Brain pericyte (primary cell): ENCODE results near the gene BMP3.
"Not testable (repeated sequence)": the region's sequence is repeated elsewhere in the genome, so short reads cannot be mapped to it uniquely, and the experiment has no call there.

Experiments used
- DNase-seq: peaks from one replicate; pipeline ENCODE4 v3.0.0-alpha.2; 2012; ENCODE audit warnings: low read depth, low spot score

The BMP3 gene, protein sequence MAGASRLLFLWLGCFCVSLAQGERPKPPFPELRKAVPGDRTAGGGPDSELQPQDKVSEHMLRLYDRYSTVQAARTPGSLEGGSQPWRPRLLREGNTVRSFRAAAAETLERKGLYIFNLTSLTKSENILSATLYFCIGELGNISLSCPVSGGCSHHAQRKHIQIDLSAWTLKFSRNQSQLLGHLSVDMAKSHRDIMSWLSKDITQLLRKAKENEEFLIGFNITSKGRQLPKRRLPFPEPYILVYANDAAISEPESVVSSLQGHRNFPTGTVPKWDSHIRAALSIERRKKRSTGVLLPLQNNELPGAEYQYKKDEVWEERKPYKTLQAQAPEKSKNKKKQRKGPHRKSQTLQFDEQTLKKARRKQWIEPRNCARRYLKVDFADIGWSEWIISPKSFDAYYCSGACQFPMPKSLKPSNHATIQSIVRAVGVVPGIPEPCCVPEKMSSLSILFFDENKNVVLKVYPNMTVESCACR

DNA sequence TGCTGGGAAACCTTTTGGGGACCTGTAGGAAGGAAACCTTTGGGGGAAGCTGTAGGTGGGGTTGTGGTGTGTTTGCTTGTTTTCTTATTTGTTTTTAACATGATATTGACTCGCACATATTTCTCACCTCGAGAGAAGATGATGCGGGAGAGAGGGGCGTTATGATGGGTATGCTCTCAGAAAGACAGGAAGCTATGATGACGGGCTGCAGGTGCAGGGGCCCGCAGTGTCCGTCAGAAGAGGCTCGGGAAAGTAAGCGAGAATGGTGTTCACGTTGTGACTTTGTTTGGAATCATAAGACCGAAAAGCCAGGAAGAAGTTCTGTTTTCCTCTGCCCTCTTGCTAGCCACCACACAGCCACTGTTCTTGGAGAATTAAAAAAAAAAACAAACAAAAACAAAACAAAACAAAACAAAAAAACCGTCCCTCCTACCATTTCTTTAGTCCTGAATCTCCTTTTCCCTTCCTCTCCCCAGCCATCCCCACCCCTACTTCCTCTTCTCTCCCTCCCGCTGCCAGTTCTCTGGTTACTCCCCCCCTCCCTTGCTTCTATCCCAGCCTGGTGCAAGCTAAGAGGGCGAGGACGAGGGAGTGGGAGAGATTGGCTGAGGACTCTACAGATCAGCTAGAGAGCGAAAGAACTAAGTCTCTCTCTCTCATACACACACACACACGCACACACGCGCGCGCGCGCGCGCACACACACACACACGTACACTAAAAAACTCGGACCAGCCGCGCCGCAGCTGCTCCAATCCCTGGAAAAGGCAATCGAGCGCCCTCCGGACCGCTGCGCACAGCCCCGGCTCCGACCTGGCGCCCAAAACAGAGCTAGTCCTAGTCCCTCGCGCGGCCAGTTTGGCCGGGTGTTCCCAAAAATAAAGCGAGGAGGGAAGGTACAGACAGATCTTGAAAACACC is at the start of gene BMP3:
BMP3 (plus strand) TSS at position 648 of the 920 bp plus-strand sequence. CDS start 577 bp downstream, outside the sequence.
- DNase-seq = no peak

GRCh38 chr4:80986011-80986410 is 44.5 kb upstream of the BMP3 start:
- DNase-seq = no peak

DNA sequence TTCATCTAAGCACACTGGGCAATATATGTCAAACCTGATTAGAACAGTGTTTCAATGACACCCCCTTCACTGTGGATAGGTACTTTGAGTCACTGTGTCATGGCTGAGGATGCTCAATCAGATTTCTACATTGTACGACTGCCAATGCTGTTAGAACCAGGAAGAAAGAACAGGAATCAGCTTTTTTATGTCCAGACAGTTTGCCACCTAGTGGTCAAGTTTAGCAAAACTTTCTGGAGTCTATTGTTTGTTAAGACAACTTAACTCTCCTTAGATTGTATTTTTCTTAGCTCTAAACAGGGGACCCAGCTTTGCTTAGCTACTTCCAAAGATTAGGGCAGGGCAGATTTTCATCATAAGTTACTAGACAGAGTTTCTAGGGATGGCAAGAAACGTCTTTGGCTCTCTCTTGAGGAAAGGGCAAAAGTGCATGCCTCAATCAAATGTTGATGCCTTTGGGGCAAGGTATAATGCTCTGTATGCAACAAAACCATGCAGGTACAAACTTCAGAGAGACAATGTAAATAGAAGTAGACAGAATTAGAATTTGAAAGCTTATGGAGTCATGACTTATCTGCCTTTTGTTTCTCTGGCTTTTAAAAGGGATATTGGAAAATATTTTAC is 40.5 kb upstream of the BMP3 start:
- DNase-seq = peak; percentile 18

DNA sequence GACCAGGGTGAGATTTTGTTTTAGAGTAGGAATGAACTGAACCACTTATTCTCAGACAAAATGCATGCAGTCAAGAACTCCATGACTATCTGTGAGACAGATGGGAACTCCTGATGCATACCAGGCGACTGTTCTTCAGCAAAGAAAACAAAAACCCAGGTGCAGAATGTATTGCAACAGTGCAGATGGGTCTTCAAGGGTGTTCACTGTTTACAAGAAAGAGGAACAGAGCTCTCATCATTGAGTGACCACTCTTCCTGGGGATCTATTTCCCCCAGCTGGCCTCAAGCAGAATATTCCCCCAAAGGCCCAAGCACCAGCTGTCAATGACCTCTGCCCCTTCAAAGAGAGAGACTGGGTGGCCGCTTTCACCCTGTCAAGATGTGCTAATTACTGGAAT is 39.7 kb upstream of the BMP3 start:
- no peak for DNase-seq

GRCh38 chr4:80999943-81000342 is 30.6 kb upstream of the BMP3 start:
- no peak for DNase-seq

DNA sequence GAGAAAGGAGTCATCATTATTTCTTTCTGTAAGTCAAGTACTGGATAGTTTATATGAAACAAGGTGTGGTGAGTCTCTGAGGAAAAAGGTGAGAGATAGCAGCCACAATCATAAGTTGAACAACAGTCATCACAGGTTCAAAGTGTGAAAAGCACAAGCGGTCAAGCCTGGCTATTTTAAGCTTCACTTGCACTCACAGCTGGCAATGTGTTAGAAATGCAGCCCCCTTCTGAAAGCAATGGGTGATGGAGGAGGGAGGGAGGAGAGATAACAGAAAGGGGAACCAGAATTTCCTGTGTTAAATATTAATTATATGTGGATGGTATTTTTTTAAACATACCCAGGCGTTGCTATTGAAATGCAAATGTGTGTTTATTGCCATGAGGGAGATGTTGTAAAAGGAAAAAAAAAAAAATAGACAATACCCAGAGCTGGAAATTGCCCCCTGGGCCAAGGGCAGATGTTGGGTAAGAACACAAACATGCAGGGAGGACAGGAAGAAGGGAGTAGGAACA is 26.9 kb upstream of the BMP3 start:
- no peak for DNase-seq

DNA sequence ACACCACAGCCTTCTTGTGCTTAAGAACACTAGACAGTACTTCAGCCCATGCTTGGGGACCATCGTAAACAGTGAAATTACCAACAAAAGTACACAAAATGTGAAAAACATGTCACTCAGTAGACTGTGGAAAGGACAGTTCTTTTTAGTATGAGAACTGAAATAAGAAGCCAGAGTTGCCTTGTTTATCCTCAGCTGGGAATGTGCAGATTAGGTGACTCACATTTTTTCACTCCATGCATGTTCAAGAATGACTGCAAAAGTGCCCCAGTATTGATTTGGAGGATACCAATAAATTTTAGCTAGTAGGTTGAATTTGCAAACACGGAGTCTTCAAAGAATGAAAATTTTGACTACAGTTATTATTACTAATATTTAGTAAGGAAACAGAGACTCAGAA is 23.1 kb upstream of the BMP3 start:
- DNase-seq = no peak

GRCh38 chr4:81016566-81016965 is 13.9 kb upstream of the BMP3 start:
- DNase-seq = not testable (repeated sequence)

DNA sequence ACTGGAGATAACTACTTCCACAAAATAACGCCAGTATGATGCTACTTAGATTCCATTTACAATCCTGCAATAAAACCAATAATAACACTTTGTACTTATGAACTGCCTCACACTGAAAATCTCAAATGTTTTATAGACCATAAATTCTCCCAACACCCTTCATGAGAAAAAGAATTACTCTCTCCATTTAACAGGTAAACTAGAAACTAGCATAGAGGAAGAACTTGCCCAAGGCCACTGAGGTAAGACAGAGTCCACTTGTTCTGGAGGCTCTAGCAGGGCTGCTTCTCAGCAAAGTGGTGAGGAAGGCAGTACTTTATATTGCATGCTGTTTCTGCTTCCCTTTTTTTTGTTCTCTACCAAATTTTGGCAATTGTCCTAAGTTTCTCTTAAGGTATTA is 11.5 kb upstream of the BMP3 start:
- DNase-seq = no peak

DNA sequence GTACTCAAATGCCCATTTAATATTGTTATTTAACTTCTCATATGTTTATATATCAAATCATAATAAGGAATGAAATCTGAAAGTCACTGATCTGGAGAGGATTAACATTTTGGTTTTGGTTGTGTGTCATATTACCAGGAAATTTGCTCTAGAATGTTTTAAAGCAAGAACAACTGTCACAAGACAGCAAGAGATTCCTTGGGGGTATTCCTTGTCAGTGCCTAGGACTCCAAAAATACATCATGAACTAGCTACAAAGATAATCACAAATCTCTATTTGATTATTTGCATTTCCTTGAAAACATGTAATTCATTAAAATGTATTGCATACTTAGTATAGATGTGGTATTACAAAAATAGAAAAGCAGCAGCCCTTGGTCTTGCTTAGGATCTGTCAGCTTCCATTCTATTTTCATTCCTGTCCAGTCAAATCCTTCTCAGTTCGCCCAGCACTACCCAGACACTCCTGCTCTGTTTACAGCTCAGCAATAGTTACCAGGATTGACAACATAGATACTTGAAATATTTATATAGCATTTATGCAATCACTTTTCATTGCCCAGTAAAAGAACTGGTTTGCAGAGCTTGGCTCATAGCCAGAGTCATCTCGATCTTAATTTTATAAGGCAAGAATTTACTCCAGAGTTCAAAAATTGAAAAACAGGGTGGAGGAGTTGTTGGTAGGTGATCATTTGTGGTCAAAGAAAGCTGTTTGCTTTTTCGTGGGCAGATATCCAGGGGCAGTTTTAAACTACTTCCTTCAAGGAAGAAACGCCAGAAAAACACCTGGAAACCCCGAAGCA is 9.2 kb upstream of the BMP3 start:
- no peak for DNase-seq

DNA sequence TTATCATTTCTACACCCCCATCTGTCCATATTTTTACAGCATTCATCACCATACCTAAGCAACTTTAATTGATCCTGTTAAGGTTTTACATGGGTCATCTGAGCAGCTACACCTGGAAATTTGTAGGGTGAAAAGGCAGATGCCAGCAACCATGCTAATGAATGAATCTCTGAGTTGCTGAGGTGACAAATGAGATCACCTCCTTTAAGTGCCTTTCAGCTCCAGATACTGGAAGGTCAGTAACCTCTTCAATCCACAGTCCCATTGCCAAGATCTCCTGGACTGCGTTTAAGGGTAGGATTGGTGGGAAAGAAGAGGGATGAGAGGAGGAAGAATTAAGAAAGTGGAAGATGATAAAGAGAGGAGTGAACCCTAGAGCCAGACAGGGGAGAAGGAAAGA is 8.5 kb upstream of the BMP3 start:
- DNase-seq = no peak

GRCh38 chr4:81023484-81023883 is 7.0 kb upstream of the BMP3 start:
- DNase-seq = no peak

DNA sequence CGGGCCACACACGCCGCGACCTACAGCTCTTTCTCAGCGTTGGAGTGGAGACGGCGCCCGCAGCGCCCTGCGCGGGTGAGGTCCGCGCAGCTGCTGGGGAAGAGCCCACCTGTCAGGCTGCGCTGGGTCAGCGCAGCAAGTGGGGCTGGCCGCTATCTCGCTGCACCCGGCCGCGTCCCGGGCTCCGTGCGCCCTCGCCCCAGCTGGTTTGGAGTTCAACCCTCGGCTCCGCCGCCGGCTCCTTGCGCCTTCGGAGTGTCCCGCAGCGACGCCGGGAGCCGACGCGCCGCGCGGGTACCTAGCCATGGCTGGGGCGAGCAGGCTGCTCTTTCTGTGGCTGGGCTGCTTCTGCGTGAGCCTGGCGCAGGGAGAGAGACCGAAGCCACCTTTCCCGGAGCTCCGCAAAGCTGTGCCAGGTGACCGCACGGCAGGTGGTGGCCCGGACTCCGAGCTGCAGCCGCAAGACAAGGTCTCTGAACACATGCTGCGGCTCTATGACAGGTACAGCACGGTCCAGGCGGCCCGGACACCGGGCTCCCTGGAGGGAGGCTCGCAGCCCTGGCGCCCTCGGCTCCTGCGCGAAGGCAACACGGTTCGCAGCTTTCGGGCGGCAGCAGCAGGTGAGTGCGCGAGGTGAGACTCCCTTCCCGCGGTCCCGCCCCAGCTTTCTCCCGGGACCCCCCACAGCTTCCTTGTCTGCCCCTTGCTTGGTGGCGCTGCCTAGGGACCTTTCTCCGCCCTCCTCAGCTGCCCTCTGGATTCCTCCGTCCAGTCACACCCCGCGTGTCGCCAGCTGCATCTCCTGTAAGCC is 678 bp downstream of the BMP3 start:
- no peak for DNase-seq

DNA sequence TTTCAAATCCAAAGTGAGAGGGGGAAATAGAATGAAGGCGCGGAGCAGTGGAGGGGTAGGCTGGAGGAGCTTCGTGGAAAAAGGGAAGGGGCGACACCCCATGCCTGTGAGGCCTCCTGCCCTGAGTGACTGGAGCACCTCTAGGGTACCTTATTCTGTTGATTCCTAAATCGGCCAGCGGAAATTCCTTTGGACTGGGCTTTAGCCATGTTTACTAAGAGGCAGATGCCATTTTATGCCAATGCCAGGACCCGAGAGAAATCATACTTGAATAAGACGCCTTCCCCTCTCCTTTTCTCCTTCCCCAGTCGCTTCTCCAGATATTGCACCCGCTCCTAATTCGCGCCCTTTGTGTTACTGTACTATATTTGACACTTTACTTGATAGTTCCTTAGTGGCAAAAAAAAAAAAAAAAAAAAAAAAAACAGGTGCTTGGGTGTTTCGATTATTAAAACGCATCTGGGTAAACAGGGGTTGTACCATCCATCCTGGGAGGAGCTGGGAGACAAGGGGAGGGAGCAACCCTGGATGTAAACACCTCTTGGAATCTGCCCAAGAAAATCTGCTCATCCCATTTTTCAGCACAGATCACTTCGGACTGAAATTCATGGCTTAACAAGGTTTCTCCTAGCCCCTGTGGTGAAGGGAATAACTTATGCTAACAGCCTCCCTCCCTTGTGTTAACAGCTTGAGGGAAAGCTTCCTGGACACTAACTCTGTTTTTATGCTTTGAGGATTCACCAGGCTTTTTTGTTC is 1.5 kb downstream of the BMP3 start:
- DNase-seq = no peak

- no peak for DNase-seq
Measured at GRCh38 chr4:81032771-81033684, 2.5 kb downstream of the BMP3 start.

GRCh38 chr4:81038636-81039350 is 8.3 kb downstream of the BMP3 start:
- no peak for DNase-seq

GRCh38 chr4:81039351-81039972 is 9.0 kb downstream of the BMP3 start:
- no peak for DNase-seq
